Muscle of arm (tissue), 12 donors: ENCODE data around the gene ALOX15. TPM values are rescaled to one million over a fixed set of nuclear protein-coding genes. Genes with fewer than 3 reads are reported as not detected.
"Not testable (repeated sequence)": the region's sequence is repeated elsewhere in the genome, so short reads cannot be mapped to it uniquely, and the experiment has no call there.

Experiments used
- DNase-seq: peaks from one replicate; pipeline ENCODE4 v3.0.0-alpha.2; 2013
- polyA plus RNA-seq, 12 donors: library from polyadenylated mRNA; unstranded; fragments of 120-200 nt; gene quantifications; one replicate each; pipeline ENCODE4 v1.2.1, GENCODE V29; 2013; ENCODE audit not compliant: insufficient read length in 12 of 12

ALOX15 gene
- polyA plus RNA-seq, 12 donors = 0.19 to 2.0 (median 0.41) TPM; not detected in 2

- DNase-seq = no peak
These were observed 11.5 kb upstream of the ALOX15 start for GRCh38 chr17:4652997-4653396.

GRCh38 chr17:4648741-4649140 is 7.3 kb upstream of the ALOX15 start:
- no peak for DNase-seq

GRCh38 chr17:4645642-4646041 is 4.2 kb upstream of the ALOX15 start:
- DNase-seq = no peak

- no peak for DNase-seq
These were observed 2.2 kb upstream of the ALOX15 start for GRCh38 chr17:4643676-4644075.

- DNase-seq = no peak
These were observed 808 bp upstream of the ALOX15 start for GRCh38 chr17:4642286-4642685.

GRCh38 chr17:4640569-4641188 is 799 bp downstream of the ALOX15 start:
- DNase-seq = not testable (repeated sequence)

- not testable (repeated sequence) for DNase-seq
These were observed 2.0 kb downstream of the ALOX15 start for GRCh38 chr17:4639301-4640059.

GRCh38 chr17:4638766-4639165 is 2.7 kb downstream of the ALOX15 start:
- not testable (repeated sequence) for DNase-seq

- DNase-seq = no peak
These were observed 4.9 kb downstream of the ALOX15 start for GRCh38 chr17:4636474-4637100.

- DNase-seq = no peak
These were observed 5.6 kb downstream of the ALOX15 start for GRCh38 chr17:4635823-4636375.

- DNase-seq = no peak
These were observed 6.5 kb downstream of the ALOX15 start for GRCh38 chr17:4634976-4635375.

GRCh38 chr17:4633643-4634042 is 7.8 kb downstream of the ALOX15 start:
- DNase-seq = no peak

- no peak for DNase-seq
These were observed 8.9 kb downstream of the ALOX15 start for GRCh38 chr17:4632581-4632920.

GRCh38 chr17:4631836-4632580 is 9.5 kb downstream of the ALOX15 start:
- no peak for DNase-seq

- no peak for DNase-seq
These were observed 10.0 kb downstream of the ALOX15 start for GRCh38 chr17:4631431-4631830.

GRCh38 chr17:4626734-4627256 is 14.7 kb downstream of the ALOX15 start:
- no peak for DNase-seq

GRCh38 chr17:4625181-4625617 is 16.3 kb downstream of the ALOX15 start:
- DNase-seq = peak; percentile 74

GRCh38 chr17:4624451-4624911 is 17.0 kb downstream of the ALOX15 start:
- not testable (repeated sequence) for DNase-seq

- no peak for DNase-seq
These were observed 18.2 kb downstream of the ALOX15 start for GRCh38 chr17:4623249-4623648.

- no peak for DNase-seq
These were observed 19.1 kb downstream of the ALOX15 start for GRCh38 chr17:4622375-4622774.

- no peak for DNase-seq
These were observed 20.9 kb downstream of the ALOX15 start for GRCh38 chr17:4620531-4621101.
